HG03280 (cell line): ENCODE measurements around the gene CEMP1.

Source experiments
- ATAC-seq: cut with Tn5 transposase; IDR thresholded peaks from one replicate; pipeline ENCODE4 v1.9.1; 2021; ENCODE audit warnings: mild to moderate bottlenecking, moderate library complexity; ENCODE audit not compliant: unreplicated experiment

The CEMP1 gene

GRCh38 chr16:2487903-2488531 lies 43.2 kb downstream of the CEMP1 start:
- no peak for ATAC-seq

- ATAC-seq: no peak
Observed at GRCh38 chr16:2487517-2487842, 43.7 kb downstream of the CEMP1 start.

DNA sequence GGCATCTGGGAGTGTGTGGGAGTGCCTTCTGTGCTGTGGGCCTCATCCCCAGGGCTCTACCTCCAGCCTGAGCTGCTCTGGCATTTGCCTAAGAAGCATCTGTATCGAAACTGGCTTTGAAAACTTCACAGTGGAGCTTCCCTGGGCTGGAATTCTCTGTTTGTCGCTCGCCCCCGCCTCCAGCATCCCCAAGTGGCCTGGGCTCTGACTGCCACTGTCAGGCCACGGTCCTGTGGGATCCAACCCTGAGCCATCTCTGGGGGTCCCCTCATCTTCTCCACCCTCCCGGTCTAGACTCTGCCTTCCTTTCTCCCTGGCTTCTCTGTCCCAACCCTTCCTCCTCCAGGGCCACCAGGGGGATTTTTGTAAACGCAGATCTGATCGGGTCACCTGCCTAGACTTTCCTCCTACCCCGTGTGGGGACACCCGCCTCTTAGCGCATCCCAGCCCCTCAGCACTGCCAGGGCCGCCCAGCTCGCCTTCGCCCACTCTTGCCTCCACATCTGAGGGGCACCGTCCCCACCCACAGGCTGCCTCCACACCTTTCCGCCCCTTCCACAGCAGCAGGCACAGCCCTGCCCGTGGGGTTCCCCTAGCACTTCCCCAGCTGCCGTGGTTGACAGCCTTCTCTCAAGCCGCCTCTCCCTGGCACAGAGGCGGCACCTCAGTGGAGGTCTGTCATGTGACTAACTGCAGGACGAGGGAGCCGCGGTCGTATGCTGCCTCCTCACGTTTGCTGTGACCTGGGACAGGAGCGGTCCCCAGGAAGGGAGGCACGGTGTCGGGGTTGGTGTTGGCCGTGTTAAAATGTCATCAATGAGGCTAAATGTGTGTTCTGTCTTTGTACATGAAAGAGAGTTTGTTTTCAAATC lies 44.3 kb downstream of the CEMP1 start:
- ATAC-seq: no peak

- no peak for ATAC-seq
Observed at GRCh38 chr16:2485811-2486507, 45.2 kb downstream of the CEMP1 start.

GRCh38 chr16:2484898-2485508 lies 46.2 kb downstream of the CEMP1 start:
- ATAC-seq: no peak

DNA sequence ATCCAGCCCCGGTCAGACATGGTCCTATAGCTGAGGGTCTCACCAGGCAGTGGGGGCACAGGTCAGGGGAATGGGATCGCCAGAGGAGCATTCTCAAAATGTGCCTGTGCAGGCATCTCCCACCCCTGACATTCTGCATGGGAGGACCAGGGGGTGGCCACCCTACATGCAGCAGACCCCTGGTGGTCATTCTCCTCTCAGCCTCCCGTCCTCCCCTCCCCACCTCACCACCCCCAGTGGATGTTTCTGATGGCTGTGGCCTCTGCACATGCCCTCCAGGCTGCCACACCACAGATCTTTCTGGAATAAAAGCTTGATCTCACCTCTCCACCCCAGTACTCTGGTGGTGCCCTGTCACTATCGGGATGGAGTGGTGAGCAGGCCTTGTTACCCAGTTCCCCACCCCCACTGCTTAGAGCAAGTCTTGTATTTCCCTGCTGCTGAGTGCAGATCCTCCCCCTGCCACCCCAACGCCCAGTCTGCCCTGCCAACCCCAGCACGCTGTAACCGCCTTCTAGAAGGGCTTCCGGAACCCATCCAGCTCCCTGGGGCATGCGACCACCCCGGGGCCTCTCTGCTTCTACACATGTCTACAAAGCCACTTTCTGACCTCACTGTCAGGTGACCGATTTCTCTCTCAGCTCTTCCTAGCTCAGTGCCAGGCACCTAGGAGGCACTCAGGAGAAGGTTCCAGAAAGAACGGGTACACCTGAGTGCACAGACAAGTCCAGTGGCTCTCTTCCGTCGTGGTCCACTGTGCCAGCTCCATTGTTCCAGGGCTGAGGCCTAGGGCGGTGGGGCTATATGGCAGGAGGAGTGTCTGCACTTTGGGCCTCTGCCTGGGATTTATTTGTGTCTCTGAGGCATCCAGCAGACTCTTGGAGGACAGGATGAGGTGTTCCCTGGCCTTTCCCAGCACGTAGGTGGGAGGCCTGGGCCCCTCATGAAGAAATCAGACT lies 47.0 kb downstream of the CEMP1 start:
- ATAC-seq: no peak

DNA sequence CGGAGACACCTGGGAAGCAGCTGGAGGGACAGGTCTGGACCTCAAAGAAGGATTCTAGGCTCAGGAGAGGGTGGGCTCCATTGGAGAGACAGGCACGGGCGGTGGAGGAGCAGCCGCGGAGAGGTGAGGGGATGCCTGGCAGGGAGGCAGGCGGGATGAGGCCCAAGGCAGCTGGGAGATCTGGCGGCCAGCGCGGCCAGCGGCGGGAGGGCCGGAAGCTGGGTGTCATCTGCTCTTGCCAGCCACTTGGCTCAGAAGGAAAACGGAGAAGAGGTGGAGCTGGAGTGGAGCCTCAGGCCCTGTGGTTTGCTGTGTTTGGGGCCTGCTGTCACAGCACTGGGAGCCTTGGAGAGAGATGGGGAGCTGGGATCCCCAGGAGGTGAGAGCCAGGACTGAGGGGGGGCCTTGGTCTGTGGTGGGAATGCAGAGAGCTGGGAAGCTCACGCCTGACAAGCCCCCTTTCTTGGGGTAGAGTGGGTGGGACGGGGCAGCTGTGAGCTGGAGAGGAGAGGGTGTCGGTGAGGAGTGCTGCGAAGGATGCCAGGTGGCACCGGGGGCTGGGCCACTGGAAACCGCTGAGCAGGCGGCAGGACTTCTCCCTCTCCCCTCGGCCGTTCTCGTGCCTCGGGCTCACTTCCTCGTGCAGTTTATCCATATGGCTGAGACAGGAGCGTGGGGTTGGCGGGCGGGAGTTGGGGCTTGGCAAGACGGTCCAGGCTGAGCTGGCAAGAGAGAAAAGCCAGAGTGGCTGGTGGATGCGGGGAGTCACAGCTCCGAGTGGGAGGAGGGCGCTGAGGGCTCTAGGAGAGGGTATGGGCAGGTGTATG lies 48.3 kb downstream of the CEMP1 start:
- ATAC-seq: no peak

- ATAC-seq: no peak
Observed at GRCh38 chr16:2482249-2482648, 49.0 kb downstream of the CEMP1 start.

- no peak for ATAC-seq
Observed at GRCh38 chr16:2481676-2482075, 49.5 kb downstream of the CEMP1 start.

GRCh38 chr16:2480948-2481347 lies 50.3 kb downstream of the CEMP1 start:
- no peak for ATAC-seq
